Measurements from ENCODE around the gene OGFOD3.
"Not testable (repeated sequence)": the region's sequence is repeated elsewhere in the genome, so short reads cannot be mapped to it uniquely, and the experiment has no call there.

The OGFOD3 gene

GRCh38 chr17:82351254-82351712 is 67.1 kb downstream of the OGFOD3 start:
- no peak for DNase-seq

GRCh38 chr17:82350182-82351030 is 68.0 kb downstream of the OGFOD3 start:
- DNase-seq: no peak

DNA sequence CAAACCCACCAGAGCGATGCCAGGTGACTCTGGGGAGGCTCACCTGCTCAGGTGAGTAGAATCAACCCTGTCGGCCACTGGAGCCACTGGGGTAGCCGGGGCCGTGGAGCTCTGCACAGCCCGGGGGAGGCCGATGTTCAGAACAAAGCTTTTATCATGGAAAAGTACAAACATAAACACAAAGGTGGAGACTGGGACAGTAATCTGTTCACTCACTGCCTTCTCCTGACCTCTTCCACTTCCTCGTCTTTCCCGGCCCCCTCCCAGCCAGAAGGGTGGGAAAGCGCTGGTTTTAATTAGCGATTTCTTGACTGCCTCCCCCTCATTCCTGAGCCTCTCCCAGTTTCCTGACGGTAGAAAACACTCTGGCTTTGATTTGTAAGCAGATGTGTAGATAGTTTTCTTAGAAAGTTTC is 69.1 kb downstream of the OGFOD3 start:
- DNase-seq: no peak

DNA sequence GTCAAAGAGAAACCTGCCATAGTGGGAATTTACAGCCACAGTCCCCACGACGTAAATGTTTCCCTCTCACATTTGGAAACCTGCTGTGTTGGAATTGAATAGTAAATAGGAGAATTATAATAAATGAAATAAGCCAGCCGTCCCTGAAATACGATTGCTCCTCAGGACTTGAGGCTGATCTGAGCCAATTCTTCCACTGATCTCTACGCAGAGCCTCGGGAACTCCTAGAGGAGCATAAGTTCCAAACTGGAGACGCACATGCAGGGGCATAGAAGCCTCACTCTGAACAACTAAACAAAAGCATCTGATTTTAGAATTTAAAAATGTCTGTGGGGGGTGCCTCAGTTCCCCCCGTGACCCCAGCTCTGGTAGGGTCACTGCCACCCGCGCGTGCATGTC is 69.5 kb downstream of the OGFOD3 start:
- DNase-seq: no peak

- no peak for DNase-seq
Measured at GRCh38 chr17:82348434-82348833, 70.0 kb downstream of the OGFOD3 start.

DNA sequence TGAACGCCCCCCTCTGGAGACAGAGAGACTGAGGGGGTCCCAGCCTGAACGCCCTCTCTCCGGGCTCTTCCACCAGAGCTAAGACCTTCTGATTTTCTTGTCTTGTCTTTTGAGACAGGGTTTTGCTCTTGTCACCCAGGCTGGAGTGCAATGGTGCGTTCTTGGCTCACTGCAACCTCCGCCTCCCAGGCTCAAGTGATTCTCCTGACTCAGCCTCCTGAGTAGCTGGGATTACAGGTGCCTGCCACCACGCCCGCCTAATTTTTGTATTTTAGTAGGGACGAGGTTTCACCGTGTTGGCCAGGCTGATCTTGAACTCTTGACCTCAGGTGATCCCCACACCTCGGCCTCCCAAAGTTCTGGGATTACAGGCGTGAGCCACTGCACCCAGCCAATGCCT is 70.4 kb downstream of the OGFOD3 start:
- not testable (repeated sequence) for DNase-seq

DNA sequence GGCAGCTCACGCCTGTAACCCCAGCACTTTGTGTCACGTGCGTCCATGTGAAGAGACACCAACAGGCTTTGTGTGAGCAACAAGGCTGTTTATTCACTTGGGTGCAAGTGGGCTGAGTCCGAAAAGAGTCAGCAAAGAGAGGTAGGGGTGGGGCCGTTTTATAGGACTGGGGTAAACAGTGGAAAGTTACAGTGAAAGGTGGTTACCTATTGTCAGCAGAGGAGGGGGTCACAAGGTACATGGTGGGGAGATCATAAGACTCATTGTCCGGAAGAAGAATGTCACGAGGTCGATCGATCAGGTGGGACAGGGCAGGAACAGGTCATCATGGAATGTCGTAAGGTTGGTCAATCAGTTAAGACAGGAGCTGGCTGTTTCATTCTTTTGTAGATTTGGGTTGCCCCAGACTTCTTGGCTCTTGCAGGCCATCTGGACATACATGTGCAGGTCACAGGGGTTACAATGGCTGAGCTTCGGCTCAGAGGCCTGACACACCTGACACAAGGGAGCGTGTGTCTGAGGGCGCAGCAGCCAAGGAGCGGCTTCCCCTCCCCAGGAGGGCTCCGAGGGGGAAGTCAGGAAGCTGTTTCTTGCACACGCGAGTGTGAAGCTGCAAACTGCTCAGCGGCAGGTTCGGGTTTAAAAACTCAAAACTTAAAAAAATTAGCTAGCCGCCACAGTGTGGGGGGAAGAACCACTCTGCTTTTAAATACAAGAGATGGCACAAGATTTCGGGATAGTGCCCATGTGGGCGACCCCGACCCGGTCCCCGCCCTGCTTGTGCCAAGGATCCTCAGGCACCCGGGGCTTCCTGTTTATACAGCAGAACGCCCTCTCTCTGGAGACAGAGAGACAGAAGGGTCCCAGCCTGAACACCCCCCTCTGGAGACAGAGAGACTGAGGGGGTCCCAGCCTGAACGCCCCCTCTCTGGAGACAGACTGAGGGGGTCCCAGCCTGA is 71.8 kb downstream of the OGFOD3 start:
- no peak for DNase-seq

DNA sequence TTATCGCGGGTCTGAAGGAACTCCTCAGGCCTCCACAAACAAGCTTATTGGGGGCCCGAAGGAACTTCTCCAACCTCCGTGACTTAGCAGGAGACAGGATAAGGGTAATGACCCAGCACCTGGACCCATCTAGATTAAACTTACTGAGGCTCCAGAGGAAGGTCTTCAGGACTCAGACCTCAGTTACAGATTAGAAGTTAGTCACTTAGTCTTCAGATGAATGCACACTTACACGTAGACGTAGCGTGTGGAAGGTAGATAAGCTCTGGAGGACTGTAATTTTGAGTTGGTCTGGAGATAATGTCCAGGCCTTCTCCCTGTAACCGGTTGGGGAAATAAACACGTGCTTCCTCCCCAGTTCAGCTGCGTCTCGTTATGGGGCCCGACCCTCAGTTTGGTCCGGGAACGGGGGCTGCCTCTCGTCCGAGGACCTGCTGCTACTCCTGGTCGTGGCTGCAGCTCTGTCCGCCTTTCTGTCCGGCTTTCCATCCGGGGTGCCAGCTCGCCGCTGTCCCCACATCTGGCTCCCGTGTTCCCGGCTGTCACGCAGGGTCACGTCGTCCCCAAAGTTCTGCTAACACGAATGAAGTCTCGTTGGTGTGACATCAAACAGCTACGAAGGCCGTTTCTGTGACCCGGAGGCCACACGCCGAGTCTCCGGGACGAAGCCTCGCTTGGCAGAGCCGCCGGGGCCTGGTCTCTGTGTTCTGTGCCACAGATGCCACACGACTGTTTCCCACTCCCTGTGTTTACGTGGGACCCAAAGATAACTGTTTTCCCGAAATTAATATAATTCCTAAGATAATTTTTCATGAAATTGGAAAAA is 73.0 kb downstream of the OGFOD3 start:
- no peak for DNase-seq

- DNase-seq: no peak
Measured at GRCh38 chr17:82344175-82344907, 74.0 kb downstream of the OGFOD3 start.

DNA sequence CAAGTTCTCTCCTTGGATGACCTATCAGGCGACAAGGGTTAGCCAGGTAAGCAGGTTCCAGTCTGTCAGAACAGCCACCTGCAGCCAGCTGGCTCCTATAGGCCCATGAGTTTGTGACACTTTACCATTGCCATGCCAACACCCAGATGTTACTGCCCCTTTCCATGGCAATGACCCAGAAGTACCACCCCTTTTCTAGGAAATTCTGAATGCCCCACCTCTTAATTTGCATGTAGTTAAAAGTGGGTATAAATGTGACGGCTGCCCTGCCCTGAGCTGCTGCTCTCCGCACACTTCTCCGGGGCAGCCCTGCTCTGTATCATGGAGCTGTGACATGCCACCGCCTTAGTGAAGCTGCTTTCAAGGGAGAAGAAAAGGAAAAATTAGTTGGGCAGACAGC is 74.8 kb downstream of the OGFOD3 start:
- no peak for DNase-seq

DNA sequence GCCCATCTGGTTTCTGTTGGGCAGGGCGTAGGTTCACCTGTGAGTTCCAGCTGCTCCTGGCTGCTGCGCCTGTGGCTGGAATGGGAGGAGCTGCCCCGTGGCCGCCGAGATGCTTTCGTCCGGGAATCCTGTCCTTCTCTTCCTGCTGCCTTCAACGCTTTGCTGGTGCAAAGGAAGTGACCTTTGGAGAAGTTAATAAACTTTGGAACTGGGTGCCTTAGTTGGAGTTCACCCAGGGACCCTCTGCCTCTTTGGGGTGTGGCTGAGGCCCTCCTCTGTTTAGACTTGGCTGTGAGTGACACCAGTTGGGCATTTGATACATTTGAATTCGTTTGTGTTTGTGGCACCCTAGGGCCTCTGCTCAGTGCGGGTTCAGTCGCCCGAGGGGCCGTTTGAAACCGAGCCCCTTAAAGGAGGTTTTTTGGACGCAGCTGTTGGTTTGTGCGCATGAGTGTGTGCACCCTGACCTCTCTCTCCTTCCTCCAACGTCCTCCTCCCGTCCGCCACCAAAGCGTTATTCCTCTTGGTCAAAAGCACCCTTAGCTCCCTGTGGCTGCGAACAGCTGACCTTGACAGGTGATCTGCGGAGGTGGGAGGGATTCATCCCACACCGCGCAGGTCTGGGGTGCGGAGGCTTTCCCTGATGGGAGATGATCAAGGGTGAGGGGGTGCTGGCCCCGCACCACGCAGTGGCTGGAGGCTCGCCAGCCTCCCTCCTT is 75.9 kb downstream of the OGFOD3 start:
- DNase-seq: no peak

- DNase-seq: no peak
Measured at GRCh38 chr17:82339634-82340580, 78.5 kb downstream of the OGFOD3 start.

All from central memory CD4-positive, alpha-beta T cell (primary cell).